GM23248 (cell line): ENCODE measurements around the gene DLX2.

Experiments used
- EZH2 ChIP-seq: fragments of 200-600 bp; sonication (generic); IDR thresholded peaks from 2 replicates; pipeline ENCODE4 v1.6.1; 2018; ENCODE audit warnings: antibody characterized with exemption, mild to moderate bottlenecking; ENCODE audit not compliant: insufficient read depth, poor library complexity, severe bottlenecking
- EZH2phosphoT487 ChIP-seq: fragments of 200-600 bp; sonication (generic); IDR thresholded peaks from 2 replicates; pipeline ENCODE4 v1.6.1; 2018; ENCODE audit warnings: antibody characterized with exemption, moderate library complexity, mild to moderate bottlenecking, low read depth; ENCODE audit not compliant: insufficient read depth

- TF ChIP-seq EZH2phosphoT487 (no peak), EZH2 (no peak)
Measured at GRCh38 chr2:172073518-172073917, 29.2 kb downstream of the DLX2 start.
